ENCODE results near the gene DRAP1.

The DRAP1 gene, protein sequence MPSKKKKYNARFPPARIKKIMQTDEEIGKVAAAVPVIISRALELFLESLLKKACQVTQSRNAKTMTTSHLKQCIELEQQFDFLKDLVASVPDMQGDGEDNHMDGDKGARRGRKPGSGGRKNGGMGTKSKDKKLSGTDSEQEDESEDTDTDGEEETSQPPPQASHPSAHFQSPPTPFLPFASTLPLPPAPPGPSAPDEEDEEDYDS

GRCh38 chr11:65919141-65919572 lies at the start of gene DRAP1:
TSS of gene DRAP1 (plus strand) at chr11:65919426. CDS start at chr11:65919502, 76 bp downstream.
- ATAC-seq (peak; percentile 94), DNase-seq (ENCODE audit: low spot score in 2 of 2) (peak; percentile 96 to 98)
- H3K36me3 Mint-ChIP-seq = peaks cover 53% of the 10 kb centered on the region

DNA sequence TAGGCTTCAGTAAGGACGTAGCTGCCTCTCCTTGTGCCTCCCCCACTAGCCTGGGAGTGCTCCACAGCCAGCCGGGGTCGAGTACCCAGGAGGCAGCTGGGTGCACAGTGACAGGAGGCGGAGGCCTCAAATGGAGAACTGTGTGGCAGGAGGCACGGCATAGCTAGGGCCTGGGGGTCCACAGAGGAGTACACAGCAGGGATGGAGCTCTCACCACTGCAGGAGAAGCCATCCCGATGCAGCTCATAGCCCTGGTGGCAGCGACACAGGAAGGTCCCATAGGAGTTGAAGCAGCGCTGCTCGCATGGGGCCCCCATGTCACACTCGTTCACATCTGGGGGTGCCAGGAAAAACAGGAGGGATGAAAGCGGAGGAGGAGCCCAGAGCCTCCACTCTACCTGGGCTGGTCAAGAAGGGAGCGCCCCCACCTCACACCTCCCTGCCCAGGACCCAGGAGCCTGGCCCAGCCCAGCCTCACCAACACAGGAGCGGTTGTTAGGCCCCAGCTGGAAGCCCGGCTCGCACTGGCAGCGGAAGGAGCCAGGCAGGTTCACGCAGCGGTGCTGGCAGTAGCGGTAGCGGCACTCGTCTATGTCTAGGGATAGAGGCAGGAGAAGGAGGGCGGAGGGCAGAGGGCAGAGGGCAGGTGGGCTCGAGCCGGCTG lies 49.5 kb upstream of the DRAP1 start:
- Mint-ChIP-seq H3K27ac (peak overlapping the region; percentile 83), H3K36me3 (peaks cover 43% of the 10 kb centered on the region), H3K4me1 (peaks cover 31% of the 10 kb centered on the region), H3K4me3 (no peak overlapping the region), H3K9me3 (no peaks in the 10 kb centered on the region)
- DNase-seq (ENCODE audit: low spot score in 2 of 2) (no peak), ATAC-seq (no peak)

More at GRCh38 chr11:65919141-65919572, at the start of gene DRAP1:
- no peaks in the 10 kb centered on the region for H3K9me3 Mint-ChIP-seq
- peaks cover 43% of the 10 kb centered on the region for H3K4me1 Mint-ChIP-seq
- H3K4me3 Mint-ChIP-seq = peak within 1 kb of the TSS; percentile 89
- H3K27ac Mint-ChIP-seq = peak within 1 kb of the TSS; percentile 89

DNA sequence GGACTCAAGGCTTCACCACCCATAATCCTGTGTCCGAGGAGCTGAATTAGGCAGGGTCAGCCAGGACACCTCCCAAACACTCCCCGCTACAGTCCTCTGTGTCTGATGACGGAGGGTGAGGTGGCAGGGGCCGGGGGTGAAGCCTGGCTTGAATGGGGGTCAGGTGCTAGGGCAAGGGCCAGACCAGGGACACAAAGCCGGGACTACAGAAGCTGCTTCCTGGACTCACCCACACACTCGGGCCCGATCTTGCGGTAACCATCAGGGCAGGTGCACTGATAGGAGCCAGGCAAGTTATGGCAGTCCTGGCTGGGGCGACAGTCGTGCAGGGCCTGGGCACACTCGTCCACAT lies 48.9 kb upstream of the DRAP1 start:
- ATAC-seq (no peak), DNase-seq (ENCODE audit: low spot score in 2 of 2) (no peak)
- Mint-ChIP-seq H3K9me3 (no peaks in the 10 kb centered on the region), H3K36me3 (peaks cover 38% of the 10 kb centered on the region), H3K27ac (peak overlapping the region; percentile 83), H3K4me3 (no peak overlapping the region), H3K4me1 (peaks cover 27% of the 10 kb centered on the region)

DNA sequence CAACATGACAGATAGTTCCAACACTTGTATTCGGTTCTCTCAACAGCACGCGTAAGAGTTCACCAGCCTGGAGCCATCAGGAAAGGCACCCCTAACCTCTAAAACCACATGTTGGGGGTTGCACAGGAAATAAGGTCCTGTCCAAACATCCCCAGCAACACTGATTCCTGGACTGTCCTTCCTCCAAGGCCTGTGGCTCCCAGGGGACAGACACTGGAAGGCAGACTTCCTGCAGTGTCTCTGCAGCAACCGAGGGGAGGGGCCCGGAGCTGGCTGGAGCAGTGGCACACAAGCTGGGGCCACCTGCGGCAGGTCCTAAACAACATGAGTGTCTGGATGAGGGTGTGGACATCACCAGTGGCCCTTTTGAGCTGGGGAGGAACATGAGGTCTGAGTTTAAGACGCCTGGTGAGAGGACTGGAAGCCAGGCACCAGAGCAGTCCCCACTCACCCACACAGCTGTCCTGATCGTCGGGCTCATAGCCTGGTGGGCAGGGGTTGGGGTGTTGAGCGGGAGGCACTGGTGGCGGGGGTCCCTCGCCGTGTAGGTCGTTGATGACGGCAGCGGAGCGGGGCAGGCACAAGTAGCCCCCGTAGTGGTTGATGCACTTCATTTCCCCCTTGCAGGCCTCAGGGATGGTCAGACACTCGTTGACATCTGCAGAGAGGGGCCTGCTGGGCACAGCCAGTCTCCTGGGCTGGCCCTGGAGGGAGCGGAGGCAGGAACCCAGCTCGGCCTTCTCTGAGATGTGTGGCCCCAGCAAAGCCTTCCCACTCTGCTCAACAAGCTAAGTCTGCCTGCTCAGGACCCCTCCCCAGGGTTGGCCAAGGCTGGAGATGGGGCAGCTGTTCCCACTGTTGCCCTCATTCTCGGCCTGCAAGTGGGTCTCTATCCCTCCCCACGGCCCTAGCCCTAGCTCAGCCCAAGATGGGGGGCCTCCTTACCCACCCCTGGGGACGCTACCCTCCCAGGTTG lies 48.2 kb upstream of the DRAP1 start:
- H3K4me3 Mint-ChIP-seq = peak overlapping the region; percentile 37
- no peaks in the 10 kb centered on the region for H3K9me3 Mint-ChIP-seq
- ATAC-seq = no peak
- H3K27ac Mint-ChIP-seq = no peak overlapping the region
- peaks cover 25% of the 10 kb centered on the region for H3K4me1 Mint-ChIP-seq
- H3K36me3 Mint-ChIP-seq = peaks cover 31% of the 10 kb centered on the region
- DNase-seq (ENCODE audit: low spot score in 2 of 2) = no peak

DNA sequence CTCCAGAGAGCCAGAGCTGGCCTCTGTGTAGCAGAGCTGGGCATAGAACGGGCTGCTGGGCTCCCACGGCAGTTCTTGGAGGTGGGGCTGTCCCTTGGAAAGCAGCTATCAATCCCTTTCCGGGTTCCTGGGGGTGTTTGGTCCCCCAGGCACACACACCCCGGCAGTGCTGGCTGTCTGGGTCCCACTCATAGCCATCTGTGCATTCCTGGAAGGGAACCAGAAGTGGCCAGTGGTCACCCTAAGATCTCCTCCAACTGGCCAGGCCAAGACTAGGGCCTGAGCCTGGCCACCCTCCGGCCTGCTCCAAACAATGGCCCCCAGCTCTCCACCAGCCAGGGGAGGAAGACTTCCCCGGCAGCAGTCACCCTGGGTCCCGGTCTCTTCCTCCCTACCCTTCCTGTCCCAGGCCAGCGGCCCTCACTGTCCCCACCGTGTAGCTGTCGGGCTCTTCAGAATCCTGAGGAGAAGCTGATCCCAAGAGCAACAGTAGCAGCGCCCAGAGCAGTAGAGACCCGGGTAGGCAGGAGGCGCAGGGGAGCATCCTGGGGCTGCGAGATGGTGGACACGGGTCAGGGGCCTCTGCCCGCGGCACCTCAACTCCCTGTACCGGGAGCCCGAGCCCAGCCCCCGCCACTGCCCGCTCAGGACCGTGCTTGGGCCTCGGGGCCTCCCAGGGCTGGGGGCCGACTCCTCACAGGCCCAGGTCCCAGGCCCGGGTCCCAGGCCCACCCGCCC lies 47.2 kb upstream of the DRAP1 start:
- Mint-ChIP-seq H3K27ac (no peak overlapping the region), H3K4me1 (peaks cover 30% of the 10 kb centered on the region), H3K36me3 (peaks cover 21% of the 10 kb centered on the region), H3K9me3 (no peaks in the 10 kb centered on the region), H3K4me3 (peak overlapping the region; percentile 37)
- ATAC-seq (no peak), DNase-seq (ENCODE audit: low spot score in 2 of 2) (no peak)

DNA sequence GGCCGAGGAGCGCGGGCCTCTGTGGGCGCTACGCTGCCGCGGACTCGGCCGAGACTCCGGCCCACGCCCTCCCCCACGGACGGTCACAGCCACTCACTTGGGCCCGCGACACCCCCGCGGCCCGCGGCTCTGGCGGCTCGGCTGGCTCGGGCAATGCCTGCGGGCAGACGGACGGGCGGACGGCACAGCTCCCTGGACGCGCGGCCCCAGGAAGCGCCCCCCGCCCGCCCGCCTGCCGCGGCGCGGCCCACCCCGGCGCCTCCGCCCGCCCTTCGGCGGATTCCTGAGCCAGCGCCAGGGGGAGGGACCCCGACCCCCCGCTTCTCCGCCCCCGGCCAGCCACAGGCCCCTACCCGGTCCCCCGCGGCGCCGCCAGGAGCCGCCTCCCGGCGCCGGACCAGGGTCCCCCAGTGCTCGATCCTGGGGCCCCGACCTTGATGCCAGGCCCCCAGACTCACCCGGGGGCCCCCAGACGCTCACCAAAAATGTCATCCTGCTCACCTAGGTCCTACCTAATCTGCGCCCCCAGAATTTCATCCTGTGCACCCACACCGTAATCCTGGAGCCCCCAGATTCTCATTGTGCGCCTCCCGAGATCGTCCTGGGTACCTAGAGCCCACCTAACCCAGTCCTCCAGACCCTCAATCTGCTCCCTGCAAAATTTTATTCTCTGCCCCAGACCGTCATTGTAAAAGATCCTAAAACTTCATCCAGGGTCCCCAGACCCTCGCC lies 46.5 kb upstream of the DRAP1 start, which contains the start of gene EFEMP2:
TSS of gene EFEMP2 (minus strand) at position 215 of the 732 bp plus-strand sequence. CDS start 446 bp downstream, outside the sequence.
- Mint-ChIP-seq H3K4me3 (peak within 1 kb of the TSS; percentile 95), H3K9me3 (no peaks in the 10 kb centered on the region), H3K4me1 (peaks cover 37% of the 10 kb centered on the region), H3K27ac (peak within 1 kb of the TSS; percentile 95), H3K36me3 (peaks cover 17% of the 10 kb centered on the region)
- ATAC-seq (no peak), DNase-seq (ENCODE audit: low spot score in 2 of 2) (no peak)

DNA sequence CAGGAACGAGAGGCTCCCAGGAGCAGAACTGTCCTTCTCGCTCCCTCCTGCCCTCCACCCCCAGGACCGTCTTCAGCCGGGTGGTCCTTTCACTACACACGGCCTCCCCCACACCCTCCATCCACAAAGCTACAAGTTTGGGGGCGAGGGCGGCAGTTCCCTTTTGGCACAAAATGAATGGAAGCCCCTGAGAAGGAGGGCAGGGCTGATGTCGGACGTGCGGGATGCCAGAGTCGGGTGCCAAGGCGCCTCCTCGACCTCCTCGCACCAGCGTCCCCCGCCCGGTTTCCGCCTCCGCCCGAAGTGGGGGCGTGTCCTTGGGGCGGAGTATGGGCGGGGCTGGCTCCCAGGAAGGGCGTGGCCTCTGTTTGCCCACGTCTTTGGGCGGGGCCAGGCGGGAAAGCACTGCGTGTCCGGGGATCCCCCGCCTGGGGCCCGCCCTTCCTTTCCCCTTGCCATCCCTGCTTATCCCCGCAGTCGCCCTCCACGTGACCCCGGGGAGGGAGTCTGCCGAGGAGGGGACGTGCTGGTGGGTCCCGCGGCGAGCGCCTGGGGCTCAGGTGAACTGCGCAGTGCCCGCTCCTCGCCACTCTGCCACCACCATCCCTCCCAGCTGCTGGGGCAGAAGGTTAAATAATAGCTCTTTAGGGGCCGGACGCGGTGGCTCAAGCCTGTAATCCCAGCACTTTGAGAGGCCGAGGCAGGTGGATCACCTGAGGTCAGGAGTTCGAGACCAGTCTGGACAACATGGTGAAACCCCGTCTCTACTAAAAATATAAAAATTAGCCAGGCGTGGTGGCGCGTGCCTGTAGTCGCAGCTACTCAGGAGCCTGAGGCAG lies 45.7 kb upstream of the DRAP1 start:
- Mint-ChIP-seq H3K9me3 (no peaks in the 10 kb centered on the region), H3K27ac (peak overlapping the region; percentile 95), H3K4me1 (peaks cover 43% of the 10 kb centered on the region), H3K36me3 (peaks cover 11% of the 10 kb centered on the region), H3K4me3 (peak overlapping the region; percentile 95)
- peak; percentile 85 for ATAC-seq
- peak; percentile 99 to 100 for DNase-seq (ENCODE audit: low spot score in 2 of 2)

- Mint-ChIP-seq H3K27ac (peak within 1 kb of the TSS; percentile 97), H3K4me1 (peaks cover 55% of the 10 kb centered on the region), H3K36me3 (peaks cover 50% of the 10 kb centered on the region), H3K9me3 (no peaks in the 10 kb centered on the region), H3K4me3 (peak within 1 kb of the TSS; percentile 85)
- DNase-seq (ENCODE audit: low spot score in 2 of 2) (peak in 1 of 2 donors; percentile 72), ATAC-seq (peak; percentile 66)
These were observed 39.6 kb upstream of the DRAP1 start, which contains the start of gene CTSW for GRCh38 chr11:65879617-65880016. TSS of gene CTSW (plus strand) at chr11:65879837. CDS start at chr11:65879855, 18 bp downstream.

GRCh38 chr11:65880027-65880426 lies 39.2 kb upstream of the DRAP1 start:
- Mint-ChIP-seq H3K27ac (peak overlapping the region; percentile 97), H3K9me3 (no peaks in the 10 kb centered on the region), H3K36me3 (peaks cover 54% of the 10 kb centered on the region), H3K4me1 (peaks cover 60% of the 10 kb centered on the region), H3K4me3 (peak overlapping the region; percentile 85)
- ATAC-seq (no peak), DNase-seq (ENCODE audit: low spot score in 2 of 2) (no peak)

DNA sequence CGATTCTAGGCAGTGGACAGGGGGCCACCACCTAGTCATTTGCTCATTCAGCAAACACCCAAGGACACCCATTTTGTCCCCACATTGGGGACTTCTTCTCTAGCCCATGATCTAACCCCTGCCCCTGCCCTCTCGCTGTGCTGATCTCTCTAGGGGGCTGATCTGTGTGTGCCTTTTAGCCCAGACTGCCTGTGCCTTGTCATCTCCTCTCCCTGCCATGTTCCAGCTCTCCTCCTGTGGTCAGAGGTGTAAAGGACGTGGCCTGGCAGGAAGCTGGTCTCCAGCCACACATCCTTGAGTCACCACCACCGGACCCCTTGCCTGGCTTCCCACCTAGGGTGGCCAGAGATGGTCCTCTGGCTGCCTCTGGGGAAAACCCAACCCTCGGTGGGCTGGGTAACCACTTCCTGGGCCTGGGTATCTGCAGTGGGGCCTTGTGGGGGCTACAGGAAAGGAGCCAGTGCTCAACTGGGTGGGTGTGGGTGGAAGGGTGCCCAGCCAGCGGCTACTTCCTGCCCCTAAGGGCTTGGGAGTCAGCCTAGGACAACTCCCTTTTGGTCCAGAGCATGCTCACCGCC lies 38.3 kb upstream of the DRAP1 start:
- Mint-ChIP-seq H3K36me3 (peaks cover 63% of the 10 kb centered on the region), H3K9me3 (no peaks in the 10 kb centered on the region), H3K4me3 (peak overlapping the region; percentile 85), H3K27ac (peak overlapping the region; percentile 97), H3K4me1 (peaks cover 63% of the 10 kb centered on the region)
- peak; percentile 48 for ATAC-seq
- DNase-seq (ENCODE audit: low spot score in 2 of 2) = peak in 1 of 2 donors; percentile 77

GRCh38 chr11:65882120-65883057 lies 36.8 kb upstream of the DRAP1 start:
- DNase-seq (ENCODE audit: low spot score in 2 of 2) (no peak), ATAC-seq (no peak)
- peak overlapping the region; percentile 97 for H3K27ac Mint-ChIP-seq
- H3K9me3 Mint-ChIP-seq = no peaks in the 10 kb centered on the region
- H3K4me3 Mint-ChIP-seq = peak overlapping the region; percentile 85
- peaks cover 66% of the 10 kb centered on the region for H3K4me1 Mint-ChIP-seq
- H3K36me3 Mint-ChIP-seq = peaks cover 78% of the 10 kb centered on the region

GRCh38 chr11:65883058-65883761 lies 36.0 kb upstream of the DRAP1 start:
- no peak for DNase-seq (ENCODE audit: low spot score in 2 of 2)
- H3K36me3 Mint-ChIP-seq = peaks cover 86% of the 10 kb centered on the region
- peaks cover 68% of the 10 kb centered on the region for H3K4me1 Mint-ChIP-seq
- ATAC-seq = no peak
- H3K4me3 Mint-ChIP-seq = no peak overlapping the region
- peak overlapping the region; percentile 74 for H3K27ac Mint-ChIP-seq
- H3K9me3 Mint-ChIP-seq = no peaks in the 10 kb centered on the region
